Activated CD8-positive, alpha-beta memory T cell treated with anti-CD3 and anti-CD28 coated beads, Interleukin-2, amount 10 ng/mL, durations not matched to agents 7 days and 5 days (primary cell): ENCODE data around the gene HEATR5A. TPM values are rescaled to one million over a fixed set of nuclear protein-coding genes. Genes with fewer than 3 reads are reported as not detected.
"Not testable (repeated sequence)": the region's sequence is repeated elsewhere in the genome, so short reads cannot be mapped to it uniquely, and the experiment has no call there.

ENCODE experiments used
- ATAC-seq: fragments of 150-1000 bp; cut with Tn5 transposase; one replicate; pipeline ENCODE4 v1.10.0; 2021; ENCODE audit warnings: moderate library complexity
- CTCF ChIA-PET: fragments of 350-600 bp; sonication (Branson Sonifier 250); formaldehyde crosslinking; loops from one replicate; lab custom pipeline; 2021; ENCODE audit warnings: antibody characterized with exemption; lab: Charles Lee
- DNase-seq: peaks from one replicate; pipeline ENCODE4 v3.0.0-alpha.2; 2020
- H3K27ac Mint-ChIP-seq: one replicate; pipeline ENCODE4 v1.8.0; 2021; ENCODE audit warnings: mild to moderate bottlenecking, mixed read lengths
- H3K27me3 Mint-ChIP-seq: one replicate; pipeline ENCODE4 v1.8.0; 2021; ENCODE audit warnings: mixed read lengths
- H3K36me3 Mint-ChIP-seq: one replicate; pipeline ENCODE4 v1.8.0; 2021; ENCODE audit warnings: mild to moderate bottlenecking, mixed read lengths
- H3K4me1 Mint-ChIP-seq: one replicate; pipeline ENCODE4 v1.8.0; 2021; ENCODE audit warnings: mixed read lengths
- H3K4me3 Mint-ChIP-seq: one replicate; pipeline ENCODE4 v1.8.0; 2021; ENCODE audit warnings: mild to moderate bottlenecking, moderate library complexity, mixed read lengths
- H3K9me3 Mint-ChIP-seq: one replicate; pipeline ENCODE4 v1.8.0; 2022; ENCODE audit warnings: low read depth, mixed read lengths
- total RNA-seq, 2 experiments: library from RNA; stranded (reverse); gene quantifications; one replicate each; pipeline ENCODE4 v1.2.3, GENCODE V29; 2021

HEATR5A gene
- total RNA-seq, 2 experiments from 2014 or later, result 8.4 to 18.7 TPM

DNA sequence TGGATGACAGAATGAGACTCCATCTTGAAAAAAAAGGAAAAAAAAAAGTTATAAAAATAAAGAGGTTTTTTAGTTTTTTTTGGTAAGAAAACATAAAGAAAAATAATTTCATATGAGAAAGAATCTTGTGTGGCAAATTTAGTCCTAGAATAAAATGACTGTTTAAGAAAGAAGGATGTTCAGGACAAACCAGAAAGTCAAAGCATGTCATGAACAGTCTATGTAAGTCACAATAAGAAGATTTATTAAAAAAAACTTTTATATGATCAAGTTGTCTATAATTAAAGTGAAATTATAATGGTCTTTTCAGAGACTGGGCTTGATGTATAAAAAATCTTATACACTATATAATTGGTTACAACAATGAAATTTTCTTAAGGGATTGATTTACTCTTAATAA lies 144.6 kb downstream of the HEATR5A start:
- Mint-ChIP-seq H3K27ac (no peak overlapping the region), H3K9me3 (peaks cover 12% of the 10 kb centered on the region), H3K27me3 (no peaks in the 10 kb centered on the region), H3K4me1 (peaks cover 13% of the 10 kb centered on the region), H3K4me3 (no peak overlapping the region), H3K36me3 (peaks cover 12% of the 10 kb centered on the region)
- DNase-seq (no peak), ATAC-seq (no peak)
- CTCF ChIA-PET, result no interaction called here

- CTCF ChIA-PET, result no interaction called here
- no peak overlapping the region for H3K27ac Mint-ChIP-seq
- no peak for ATAC-seq
- H3K27me3 Mint-ChIP-seq, result no peaks in the 10 kb centered on the region
- H3K9me3 Mint-ChIP-seq, result peaks cover 9% of the 10 kb centered on the region
- no peak for DNase-seq
- H3K4me3 Mint-ChIP-seq, result no peak overlapping the region
- peaks cover 13% of the 10 kb centered on the region for H3K4me1 Mint-ChIP-seq
- H3K36me3 Mint-ChIP-seq, result peaks cover 7% of the 10 kb centered on the region
Measured at GRCh38 chr14:31271648-31272047, 148.7 kb downstream of the HEATR5A start.

- DNase-seq, result no peak
- peaks cover 4% of the 10 kb centered on the region for H3K36me3 Mint-ChIP-seq
- CTCF ChIA-PET, result no interaction called here
- no peaks in the 10 kb centered on the region for H3K27me3 Mint-ChIP-seq
- ATAC-seq, result no peak
- no peak overlapping the region for H3K4me3 Mint-ChIP-seq
- peaks cover 16% of the 10 kb centered on the region for H3K4me1 Mint-ChIP-seq
- H3K9me3 Mint-ChIP-seq, result peaks cover 7% of the 10 kb centered on the region
- H3K27ac Mint-ChIP-seq, result no peak overlapping the region
Measured at GRCh38 chr14:31270196-31270772, 150.1 kb downstream of the HEATR5A start.

- peaks cover 7% of the 10 kb centered on the region for H3K9me3 Mint-ChIP-seq
- no peak for ATAC-seq
- no peaks in the 10 kb centered on the region for H3K27me3 Mint-ChIP-seq
- H3K4me3 Mint-ChIP-seq, result no peak overlapping the region
- H3K36me3 Mint-ChIP-seq, result peaks cover 4% of the 10 kb centered on the region
- DNase-seq, result no peak
- CTCF ChIA-PET, result no interaction called here
- no peak overlapping the region for H3K27ac Mint-ChIP-seq
- peaks cover 16% of the 10 kb centered on the region for H3K4me1 Mint-ChIP-seq
Measured at GRCh38 chr14:31269634-31270195, 150.6 kb downstream of the HEATR5A start.

GRCh38 chr14:31268216-31268615 lies 152.1 kb downstream of the HEATR5A start:
- H3K4me3 Mint-ChIP-seq, result no peak overlapping the region
- ATAC-seq (no peak), DNase-seq (no peak)
- H3K36me3 Mint-ChIP-seq, result peaks cover 3% of the 10 kb centered on the region
- H3K4me1 Mint-ChIP-seq, result peaks cover 12% of the 10 kb centered on the region
- no peak overlapping the region for H3K27ac Mint-ChIP-seq
- peaks cover 7% of the 10 kb centered on the region for H3K9me3 Mint-ChIP-seq
- CTCF ChIA-PET, result no interaction called here
- H3K27me3 Mint-ChIP-seq, result no peaks in the 10 kb centered on the region

DNA sequence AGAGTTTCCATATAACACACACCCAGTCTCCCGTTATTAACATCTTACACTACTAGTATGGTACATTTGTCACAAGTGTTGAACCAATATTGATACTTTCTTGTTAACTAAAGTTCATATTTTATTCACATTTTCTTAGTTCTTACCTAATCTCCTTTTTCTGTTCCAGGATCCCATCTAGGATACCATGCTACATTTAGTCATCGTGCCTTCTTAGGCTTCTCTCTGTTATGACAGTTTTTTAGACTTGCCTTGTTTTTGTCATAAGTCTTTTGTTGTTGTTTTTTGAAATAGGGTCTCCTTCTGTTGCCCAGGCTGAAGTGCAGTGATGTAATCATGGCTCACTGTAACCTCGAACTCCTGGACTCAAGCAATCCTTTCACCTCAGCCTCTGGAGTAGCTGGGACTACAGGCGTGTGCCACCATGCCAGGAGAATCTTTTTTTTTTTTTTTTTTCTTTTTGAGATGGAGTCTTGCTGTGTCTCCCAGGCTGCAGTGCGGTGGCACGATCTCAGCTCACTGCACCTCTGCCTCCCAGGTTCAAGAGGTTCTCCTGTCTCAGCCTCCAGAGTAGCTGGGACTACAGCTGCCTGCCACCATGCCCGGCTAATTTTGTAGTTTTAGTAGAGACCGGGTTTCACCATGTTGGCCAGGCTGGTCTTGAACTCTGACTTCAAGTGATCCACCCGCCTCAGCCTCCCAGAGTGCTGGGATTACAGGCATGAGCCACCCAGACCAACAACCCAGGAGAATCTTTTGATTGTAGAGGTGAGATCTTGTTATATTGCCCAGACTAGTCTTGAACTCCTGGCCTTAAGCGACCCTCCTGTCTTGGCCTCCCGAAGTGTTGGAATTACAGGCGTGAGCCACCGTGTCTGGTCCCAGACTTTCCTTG lies 153.7 kb downstream of the HEATR5A start:
- H3K4me3 Mint-ChIP-seq, result no peak overlapping the region
- DNase-seq, result no peak
- H3K36me3 Mint-ChIP-seq, result peaks cover 3% of the 10 kb centered on the region
- peaks cover 6% of the 10 kb centered on the region for H3K4me1 Mint-ChIP-seq
- H3K27me3 Mint-ChIP-seq, result no peaks in the 10 kb centered on the region
- H3K9me3 Mint-ChIP-seq, result peaks cover 4% of the 10 kb centered on the region
- H3K27ac Mint-ChIP-seq, result no peak overlapping the region
- ATAC-seq, result no peak
- CTCF ChIA-PET, result no interaction called here

GRCh38 chr14:31265701-31266398 lies 154.5 kb downstream of the HEATR5A start:
- Mint-ChIP-seq H3K9me3 (peaks cover 4% of the 10 kb centered on the region), H3K27ac (no peak overlapping the region), H3K36me3 (peaks cover 3% of the 10 kb centered on the region), H3K27me3 (no peaks in the 10 kb centered on the region), H3K4me1 (peaks cover 6% of the 10 kb centered on the region), H3K4me3 (no peak overlapping the region)
- ATAC-seq (no peak), DNase-seq (no peak)
- CTCF ChIA-PET, result no interaction called here

- DNase-seq (no peak), ATAC-seq (no peak)
- H3K27ac Mint-ChIP-seq, result no peak overlapping the region
- CTCF ChIA-PET, result interaction anchor here (1.0 kb wide), 1 partner anchor 32 kb away, joined by 3 read pairs; no protein-coding TSS in a partner anchor
- H3K9me3 Mint-ChIP-seq, result no peaks in the 10 kb centered on the region
- no peaks in the 10 kb centered on the region for H3K36me3 Mint-ChIP-seq
- no peak overlapping the region for H3K4me3 Mint-ChIP-seq
- H3K27me3 Mint-ChIP-seq, result no peaks in the 10 kb centered on the region
- peaks cover 6% of the 10 kb centered on the region for H3K4me1 Mint-ChIP-seq
Measured at GRCh38 chr14:31263485-31264133, 156.7 kb downstream of the HEATR5A start.

- no peak for ATAC-seq
- H3K9me3 Mint-ChIP-seq, result no peaks in the 10 kb centered on the region
Measured at GRCh38 chr14:31261859-31262731, 158.3 kb downstream of the HEATR5A start.

DNA sequence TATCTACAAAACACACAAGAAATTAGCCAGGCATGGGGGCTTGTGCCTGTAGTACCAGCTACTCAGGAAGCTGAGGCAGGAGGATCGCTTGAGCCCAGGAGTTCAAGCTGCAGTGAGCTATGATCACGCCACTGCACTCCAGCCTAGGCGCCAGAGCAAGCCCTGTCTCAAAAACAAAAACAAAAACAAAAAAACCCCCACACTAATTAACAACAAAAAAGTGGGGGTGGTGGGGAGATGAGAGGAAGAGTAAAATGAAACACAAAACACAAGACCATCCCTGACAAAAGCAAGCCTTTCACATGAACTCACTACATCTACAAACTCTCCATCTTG lies 158.9 kb downstream of the HEATR5A start:
- Mint-ChIP-seq H3K27ac (no peak overlapping the region), H3K36me3 (no peaks in the 10 kb centered on the region), H3K4me1 (peaks cover 6% of the 10 kb centered on the region), H3K4me3 (no peak overlapping the region), H3K9me3 (no peaks in the 10 kb centered on the region), H3K27me3 (no peaks in the 10 kb centered on the region)
- CTCF ChIA-PET, result interaction anchor here (1.1 to 1.4 kb wide), 2 partner anchors 13 to 54 kb away, joined by 3 to 4 read pairs; partner anchors contain the start of gene HECTD1
- DNase-seq (no peak), ATAC-seq (no peak)

More at GRCh38 chr14:31261859-31262731, 158.3 kb downstream of the HEATR5A start:
- peaks cover 6% of the 10 kb centered on the region for H3K4me1 Mint-ChIP-seq
- no peak for DNase-seq
- CTCF ChIA-PET, result interaction anchor here (0.6 to 1.1 kb wide), 3 partner anchors 12 to 37 kb away, joined by 3 to 4 read pairs (median 3); no protein-coding TSS in a partner anchor
- no peak overlapping the region for H3K27ac Mint-ChIP-seq
- no peaks in the 10 kb centered on the region for H3K27me3 Mint-ChIP-seq
- H3K36me3 Mint-ChIP-seq, result no peaks in the 10 kb centered on the region
- no peak overlapping the region for H3K4me3 Mint-ChIP-seq

DNA sequence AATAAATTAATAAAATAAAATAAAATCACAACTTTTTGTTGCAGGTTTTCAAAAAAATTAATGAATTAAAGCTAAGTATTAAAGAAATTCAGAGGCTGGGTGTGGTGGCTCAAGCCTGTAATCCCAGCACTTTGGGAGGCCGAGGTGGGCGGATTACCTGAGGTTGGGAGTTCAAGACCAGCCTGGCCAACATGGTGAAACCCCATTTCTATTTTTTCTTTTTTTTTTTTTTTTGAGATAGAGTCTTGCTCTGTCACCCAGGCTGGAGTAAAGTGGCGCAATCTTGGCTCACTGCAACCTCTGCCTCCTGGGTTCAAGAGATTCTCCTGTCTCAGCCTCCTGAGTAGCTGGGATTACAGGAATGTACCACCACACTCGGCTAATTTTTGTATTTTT lies 161.3 kb downstream of the HEATR5A start:
- H3K27ac Mint-ChIP-seq, H3K9me3 Mint-ChIP-seq, CTCF ChIA-PET, H3K36me3 Mint-ChIP-seq, H3K27me3 Mint-ChIP-seq, H3K4me1 Mint-ChIP-seq, DNase-seq, ATAC-seq, H3K4me3 Mint-ChIP-seq: not testable (repeated sequence)

DNA sequence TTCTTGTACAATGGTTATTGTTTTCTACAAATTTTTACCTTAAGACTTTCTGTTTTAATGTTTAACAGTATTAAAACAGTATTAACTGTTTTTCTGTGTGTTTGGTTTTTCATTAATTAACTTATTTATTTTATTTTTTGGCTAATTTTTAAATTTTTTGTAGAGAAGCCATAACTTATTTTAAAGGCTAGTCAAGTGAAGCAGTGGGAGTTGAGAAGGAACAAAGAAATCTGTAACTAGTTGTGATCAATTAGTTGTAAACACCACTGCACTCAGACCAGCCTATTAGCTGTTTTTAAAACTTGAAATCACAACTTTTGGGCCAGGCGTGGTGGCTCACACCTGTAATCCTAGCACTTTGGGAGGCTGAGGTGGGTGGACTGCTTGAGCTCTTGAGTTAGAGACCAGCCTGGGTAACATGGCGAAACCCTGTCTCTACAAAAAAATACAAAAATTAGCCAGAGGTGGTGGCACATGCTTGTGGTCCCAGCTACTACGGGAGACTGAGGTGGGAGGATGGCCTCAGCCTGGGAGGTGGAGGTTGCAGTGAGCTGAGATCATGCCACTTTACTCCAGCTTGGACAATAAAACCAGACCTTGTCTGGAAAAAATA lies 161.8 kb downstream of the HEATR5A start:
- no peak for ATAC-seq
- Mint-ChIP-seq H3K27ac (no peak overlapping the region), H3K4me1 (no peaks in the 10 kb centered on the region), H3K36me3 (no peaks in the 10 kb centered on the region), H3K27me3 (no peaks in the 10 kb centered on the region), H3K4me3 (no peak overlapping the region), H3K9me3 (no peaks in the 10 kb centered on the region)
- DNase-seq, result no peak
- CTCF ChIA-PET, result no interaction called here
